H9 (cell line): ENCODE data around the gene TMEM135. TPM values are rescaled to one million over a fixed set of nuclear protein-coding genes. Genes with fewer than 3 reads are reported as not detected.
"Not testable (repeated sequence)": the region's sequence is repeated elsewhere in the genome, so short reads cannot be mapped to it uniquely, and the experiment has no call there.

Experiments used
- DNase-seq: peaks from one replicate; pipeline ENCODE4 v3.0.0-alpha.2; 2017
- H2AFZ ChIP-seq: one replicate; pipeline ENCODE4 v1.6.1; 2013; ENCODE audit warnings: mild to moderate bottlenecking, low read length, control low read depth, moderate library complexity
- H2AK5ac ChIP-seq: 2 replicates; pipeline ENCODE4 v1.6.1; 2013; ENCODE audit warnings: low read length, control low read depth, mixed read lengths; ENCODE audit not compliant: insufficient read length
- H2BK120ac ChIP-seq: one replicate; pipeline ENCODE4 v1.6.1; 2013; ENCODE audit warnings: low read depth, mild to moderate bottlenecking, low read length, control low read depth, inconsistent platforms; ENCODE audit not compliant: poor library complexity, severe bottlenecking
- H2BK12ac ChIP-seq: 2 replicates; pipeline ENCODE4 v1.6.1; 2013; ENCODE audit warnings: low read length, control low read depth, mixed read lengths, low read depth; ENCODE audit not compliant: insufficient read length
- H2BK15ac ChIP-seq: 2 replicates; pipeline ENCODE4 v1.6.1; 2013; ENCODE audit warnings: low read depth, low read length, control low read depth
- H2BK20ac ChIP-seq: one replicate; pipeline ENCODE4 v1.6.1; 2013; ENCODE audit warnings: low read depth, mild to moderate bottlenecking, low read length, control low read depth, inconsistent platforms; ENCODE audit not compliant: poor library complexity, severe bottlenecking
- H2BK5ac ChIP-seq: 2 replicates; pipeline ENCODE4 v1.6.1; 2013; ENCODE audit warnings: low read length, control low read depth, mixed read lengths; ENCODE audit not compliant: insufficient read length
- H3K14ac ChIP-seq: 2 replicates; pipeline ENCODE4 v1.6.1; 2013; ENCODE audit warnings: low read length, control low read depth; ENCODE audit not compliant: insufficient read depth
- H3K18ac ChIP-seq: 2 replicates; pipeline ENCODE4 v1.6.1; 2013; ENCODE audit warnings: low read depth, mild to moderate bottlenecking, mixed read lengths, low read length, control low read depth; ENCODE audit not compliant: insufficient read length
- H3K23ac ChIP-seq: 2 replicates; pipeline ENCODE4 v1.6.1; 2013; ENCODE audit warnings: low read length, control low read depth, mixed read lengths, low read depth; ENCODE audit not compliant: insufficient read length
- H3K23me2 ChIP-seq: 2 replicates; pipeline ENCODE4 v1.6.1; 2013; ENCODE audit warnings: low read depth, mild to moderate bottlenecking, mixed read lengths, low read length, control low read depth; ENCODE audit not compliant: insufficient read length, poor library complexity, severe bottlenecking
- H3K27ac ChIP-seq: 2 replicates; pipeline ENCODE4 v1.5.1; 2013; ENCODE audit warnings: low read length, control low read depth, mixed read lengths, low read depth; ENCODE audit not compliant: insufficient read length
- H3K27me3 ChIP-seq: 2 replicates; pipeline ENCODE4 v1.6.1; 2013; ENCODE audit warnings: low read length, control low read depth, inconsistent platforms; ENCODE audit not compliant: insufficient read depth
- H3K4ac ChIP-seq: 2 replicates; pipeline ENCODE4 v1.6.1; 2013; ENCODE audit warnings: low read depth, mild to moderate bottlenecking, control low read depth, inconsistent platforms, low read length, moderate library complexity
- H3K4me1 ChIP-seq: 2 replicates; pipeline ENCODE4 v1.6.1; 2013; ENCODE audit warnings: low read length, control low read depth, inconsistent platforms; ENCODE audit not compliant: insufficient read depth
- H3K4me2 ChIP-seq: 2 replicates; pipeline ENCODE4 v1.6.1; 2013; ENCODE audit warnings: low read length, control low read depth, mixed read lengths; ENCODE audit not compliant: insufficient read length, insufficient read depth
- H3K56ac ChIP-seq: 2 replicates; pipeline ENCODE4 v1.6.1; 2013; ENCODE audit warnings: low read depth, mild to moderate bottlenecking, mixed read lengths, low read length, control low read depth; ENCODE audit not compliant: insufficient read length
- H3K79me1 ChIP-seq: 2 replicates; pipeline ENCODE4 v1.6.1; 2013; ENCODE audit warnings: low read depth, mild to moderate bottlenecking, moderate library complexity, low read length, control low read depth, inconsistent platforms; ENCODE audit not compliant: insufficient read depth, poor library complexity, severe bottlenecking
- H3K79me2 ChIP-seq: 2 replicates; pipeline ENCODE4 v1.6.1; 2013; ENCODE audit warnings: low read length, control low read depth, inconsistent platforms; ENCODE audit not compliant: insufficient read depth
- H3K9ac ChIP-seq: 2 replicates; pipeline ENCODE4 v1.6.1; 2013; ENCODE audit warnings: low read length, control low read depth, mixed read lengths; ENCODE audit not compliant: insufficient read length; ENCODE audit errors: extremely low read depth
- H3K9me3 ChIP-seq: one replicate; pipeline ENCODE4 v1.6.1; 2013; ENCODE audit warnings: low read depth, low read length, inconsistent platforms; ENCODE audit not compliant: control insufficient read depth
- H3T11ph ChIP-seq: one replicate; pipeline ENCODE4 v1.6.1; 2013; ENCODE audit warnings: mild to moderate bottlenecking, low read length, control low read depth, inconsistent platforms
- H4K20me1 ChIP-seq: one replicate; pipeline ENCODE4 v1.6.1; 2013; ENCODE audit not compliant: control insufficient read depth, insufficient read length, insufficient read depth
- H4K5ac ChIP-seq: 2 replicates; pipeline ENCODE4 v1.6.1; 2013; ENCODE audit warnings: low read depth, mild to moderate bottlenecking, mixed read lengths, low read length, control low read depth; ENCODE audit not compliant: insufficient read length
- H4K8ac ChIP-seq: replicated peaks from 2 replicates; pipeline ENCODE4 v1.6.1; 2013; ENCODE audit warnings: low read length, control low read depth, mixed read lengths, low read depth; ENCODE audit not compliant: insufficient read length
- H4K91ac ChIP-seq: 2 replicates; pipeline ENCODE4 v1.6.1; 2013; ENCODE audit warnings: low read depth, mild to moderate bottlenecking, moderate library complexity, mixed read lengths, low read length, control low read depth; ENCODE audit not compliant: insufficient read length
- H3K27ac Mint-ChIP-seq, 3 experiments: 2 replicates in 2 of 3; 3 replicates in 1 of 3; pipeline ENCODE4 v1.8.0; 2020 to 2021; ENCODE audit warnings: mixed read lengths in 3 of 3, mild to moderate bottlenecking in 1 of 3, moderate library complexity in 1 of 3
- H3K27me3 Mint-ChIP-seq: 2 replicates; pipeline ENCODE4 v1.8.0; 2021; ENCODE audit warnings: low read depth, mild to moderate bottlenecking, moderate library complexity, mixed read lengths
- H3K36me3 Mint-ChIP-seq, 3 experiments: 2 replicates in 2 of 3; 3 replicates in 1 of 3; pipeline ENCODE4 v1.8.0; 2020 to 2021; ENCODE audit warnings: low read depth in 3 of 3, mixed read lengths in 3 of 3; ENCODE audit not compliant: insufficient read depth in 1 of 3
- H3K4me1 Mint-ChIP-seq, 2 experiments: 2 replicates each; pipeline ENCODE4 v1.8.0; 2020; ENCODE audit warnings: mixed read lengths in 2 of 2
- H3K4me3 Mint-ChIP-seq, 2 experiments: 2 replicates in 1 of 2; 3 replicates in 1 of 2; pipeline ENCODE4 v1.8.0; 2020 to 2021; ENCODE audit warnings: mild to moderate bottlenecking in 2 of 2, mixed read lengths in 2 of 2, moderate library complexity in 1 of 2
- H3K9me3 Mint-ChIP-seq, 2 experiments: 2 replicates in 1 of 2; 3 replicates in 1 of 2; pipeline ENCODE4 v1.8.0; 2020; ENCODE audit warnings: mild to moderate bottlenecking in 2 of 2, mixed read lengths in 2 of 2, moderate library complexity in 1 of 2
- WGBS: extraction: QIAGEN DNeasy Blood & Tissue Kit; methylation state at CpG from one replicate; pipeline ENCODE4 v1.1.7; 2013; ENCODE audit warnings: missing lambda C conversion rate, low lambda C conversion rate, mixed read lengths; ENCODE audit not compliant: insufficient read length; ENCODE audit errors: extremely low coverage; 5-methylcytosine and 5-hydroxymethylcytosine counted together
- total RNA-seq: library from RNA; stranded (reverse); gene quantifications from 2 replicates; pipeline ENCODE4 v1.2.1, GENCODE V29; 2021
- TF ChIP-seq, protein P1 (sequence below): fragments of 200-600 bp; sonication (generic); conservative IDR thresholded peaks from 3 replicates; pipeline ENCODE4 v1.8.0; 2021; ENCODE audit warnings: antibody characterized with exemption, mild to moderate bottlenecking

TMEM135 gene
- total RNA-seq, 1 experiment from 2014 or later, result 25.2 TPM

DNA sequence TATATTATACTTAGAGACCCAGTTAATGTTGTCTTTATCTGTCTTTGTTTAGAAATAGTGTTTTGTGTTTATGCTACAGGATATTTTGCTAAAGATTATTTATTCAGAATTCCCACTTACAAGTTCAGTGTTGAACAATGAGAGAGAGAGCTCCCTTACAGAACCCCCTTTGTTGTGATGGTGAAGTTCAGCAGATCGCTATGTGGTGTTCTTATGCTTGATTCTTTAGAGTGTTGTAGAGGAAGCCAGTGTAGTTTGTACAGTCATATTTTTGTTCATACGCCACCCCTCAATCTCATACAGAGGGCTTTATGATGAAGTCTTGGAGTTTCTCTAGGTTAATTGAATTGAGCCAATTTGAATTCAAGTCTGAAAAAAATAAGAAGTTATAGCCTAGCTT is 150.2 kb downstream of the TMEM135 start:
- H3K27ac Mint-ChIP-seq, result no peak overlapping the region
- no peak overlapping the region for H4K8ac ChIP-seq
- DNase-seq, result no peak
- H2AK5ac ChIP-seq, result no peak overlapping the region
- no peak overlapping the region for H2BK5ac ChIP-seq
- no peak overlapping the region for H3K27ac ChIP-seq
- no peak overlapping the region for H2BK20ac ChIP-seq
- H3K14ac ChIP-seq, result no peak overlapping the region
- no peaks in the 10 kb centered on the region for H3K9me3 Mint-ChIP-seq
- no peak overlapping the region for H2AFZ ChIP-seq
- H4K20me1 ChIP-seq, result no peaks in the 10 kb centered on the region
- H2BK120ac ChIP-seq, result no peak overlapping the region
- H3K4me3 Mint-ChIP-seq, result no peak overlapping the region
- no peaks in the 10 kb centered on the region for H3K23me2 ChIP-seq
- H2BK15ac ChIP-seq, result no peak overlapping the region
- no peak overlapping the region for H3K4me2 ChIP-seq
- no peaks in the 10 kb centered on the region for H3K79me1 ChIP-seq
- no peak overlapping the region for H4K91ac ChIP-seq
- no peak overlapping the region for H3K4ac ChIP-seq
- H3K4me1 Mint-ChIP-seq, result no peaks in the 10 kb centered on the region
- H3K36me3 Mint-ChIP-seq, result no peaks in the 10 kb centered on the region
- H3K27me3 ChIP-seq, result no peaks in the 10 kb centered on the region
- no peak overlapping the region for H3K56ac ChIP-seq
- H3T11ph ChIP-seq, result no peak overlapping the region
- no peak overlapping the region for H3K18ac ChIP-seq
- WGBS, result no CpG with 5 or more reads among the region's 2 CpGs
- H3K4me1 ChIP-seq, result no peaks in the 10 kb centered on the region
- TF ChIP-seq, protein P1, sequence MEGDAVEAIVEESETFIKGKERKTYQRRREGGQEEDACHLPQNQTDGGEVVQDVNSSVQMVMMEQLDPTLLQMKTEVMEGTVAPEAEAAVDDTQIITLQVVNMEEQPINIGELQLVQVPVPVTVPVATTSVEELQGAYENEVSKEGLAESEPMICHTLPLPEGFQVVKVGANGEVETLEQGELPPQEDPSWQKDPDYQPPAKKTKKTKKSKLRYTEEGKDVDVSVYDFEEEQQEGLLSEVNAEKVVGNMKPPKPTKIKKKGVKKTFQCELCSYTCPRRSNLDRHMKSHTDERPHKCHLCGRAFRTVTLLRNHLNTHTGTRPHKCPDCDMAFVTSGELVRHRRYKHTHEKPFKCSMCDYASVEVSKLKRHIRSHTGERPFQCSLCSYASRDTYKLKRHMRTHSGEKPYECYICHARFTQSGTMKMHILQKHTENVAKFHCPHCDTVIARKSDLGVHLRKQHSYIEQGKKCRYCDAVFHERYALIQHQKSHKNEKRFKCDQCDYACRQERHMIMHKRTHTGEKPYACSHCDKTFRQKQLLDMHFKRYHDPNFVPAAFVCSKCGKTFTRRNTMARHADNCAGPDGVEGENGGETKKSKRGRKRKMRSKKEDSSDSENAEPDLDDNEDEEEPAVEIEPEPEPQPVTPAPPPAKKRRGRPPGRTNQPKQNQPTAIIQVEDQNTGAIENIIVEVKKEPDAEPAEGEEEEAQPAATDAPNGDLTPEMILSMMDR, result no peak
- no peaks in the 10 kb centered on the region for H3K79me2 ChIP-seq
- no peaks in the 10 kb centered on the region for H3K9me3 ChIP-seq
- no peak overlapping the region for H4K5ac ChIP-seq
- no peaks in the 10 kb centered on the region for H3K27me3 Mint-ChIP-seq
- no peak overlapping the region for H3K23ac ChIP-seq
- no peak overlapping the region for H3K9ac ChIP-seq
- H2BK12ac ChIP-seq, result no peak overlapping the region

DNA sequence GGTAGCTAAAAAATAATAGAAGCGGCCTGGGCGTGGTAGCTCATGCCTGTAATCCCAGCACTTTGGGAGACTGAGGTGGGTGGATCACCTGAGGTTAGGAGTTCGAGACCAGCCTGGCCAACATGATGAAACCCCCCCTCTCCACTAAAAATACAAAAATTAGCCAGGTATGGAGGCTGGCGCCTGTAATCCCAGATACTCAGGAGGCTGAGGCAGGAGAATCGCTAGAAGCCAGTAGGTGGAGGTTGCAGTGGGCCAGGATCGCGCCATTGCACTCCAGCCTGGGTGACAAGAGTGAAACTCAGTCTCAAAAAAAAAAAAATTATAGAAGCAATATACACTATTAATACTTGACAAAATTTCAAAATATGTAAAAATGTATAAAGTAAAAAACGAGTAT is 150.7 kb downstream of the TMEM135 start:
- not testable (repeated sequence) for H4K5ac ChIP-seq, H2BK20ac ChIP-seq, H3K4me2 ChIP-seq, H3K79me1 ChIP-seq, H3K23me2 ChIP-seq, H3K36me3 Mint-ChIP-seq, H4K8ac ChIP-seq, H3K9ac ChIP-seq, H3T11ph ChIP-seq, H4K20me1 ChIP-seq, H4K91ac ChIP-seq, H3K14ac ChIP-seq, H3K27ac Mint-ChIP-seq, H3K9me3 Mint-ChIP-seq, H2AK5ac ChIP-seq, H2AFZ ChIP-seq, H3K27me3 ChIP-seq, H2BK12ac ChIP-seq, H3K4me1 Mint-ChIP-seq, H3K4me1 ChIP-seq, H3K4me3 Mint-ChIP-seq, H3K9me3 ChIP-seq, H3K27ac ChIP-seq, H3K56ac ChIP-seq, H3K23ac ChIP-seq, H3K79me2 ChIP-seq, H3K4ac ChIP-seq, H2BK15ac ChIP-seq, DNase-seq, H3K27me3 Mint-ChIP-seq, H2BK120ac ChIP-seq, H2BK5ac ChIP-seq, H3K18ac ChIP-seq
- no CpG with 5 or more reads among the region's 8 CpGs for WGBS
